DMS153 treated with DMSO at 0.1 percent for 48 hours (cell line): ENCODE results near the gene NRIP1.

Experiments
- DNase-seq: peaks from one replicate; lab custom pipeline; 2025; ENCODE audit not compliant: unreplicated experiment; lab: John Stamatoyannopoulos, UW

The NRIP1 gene, protein sequence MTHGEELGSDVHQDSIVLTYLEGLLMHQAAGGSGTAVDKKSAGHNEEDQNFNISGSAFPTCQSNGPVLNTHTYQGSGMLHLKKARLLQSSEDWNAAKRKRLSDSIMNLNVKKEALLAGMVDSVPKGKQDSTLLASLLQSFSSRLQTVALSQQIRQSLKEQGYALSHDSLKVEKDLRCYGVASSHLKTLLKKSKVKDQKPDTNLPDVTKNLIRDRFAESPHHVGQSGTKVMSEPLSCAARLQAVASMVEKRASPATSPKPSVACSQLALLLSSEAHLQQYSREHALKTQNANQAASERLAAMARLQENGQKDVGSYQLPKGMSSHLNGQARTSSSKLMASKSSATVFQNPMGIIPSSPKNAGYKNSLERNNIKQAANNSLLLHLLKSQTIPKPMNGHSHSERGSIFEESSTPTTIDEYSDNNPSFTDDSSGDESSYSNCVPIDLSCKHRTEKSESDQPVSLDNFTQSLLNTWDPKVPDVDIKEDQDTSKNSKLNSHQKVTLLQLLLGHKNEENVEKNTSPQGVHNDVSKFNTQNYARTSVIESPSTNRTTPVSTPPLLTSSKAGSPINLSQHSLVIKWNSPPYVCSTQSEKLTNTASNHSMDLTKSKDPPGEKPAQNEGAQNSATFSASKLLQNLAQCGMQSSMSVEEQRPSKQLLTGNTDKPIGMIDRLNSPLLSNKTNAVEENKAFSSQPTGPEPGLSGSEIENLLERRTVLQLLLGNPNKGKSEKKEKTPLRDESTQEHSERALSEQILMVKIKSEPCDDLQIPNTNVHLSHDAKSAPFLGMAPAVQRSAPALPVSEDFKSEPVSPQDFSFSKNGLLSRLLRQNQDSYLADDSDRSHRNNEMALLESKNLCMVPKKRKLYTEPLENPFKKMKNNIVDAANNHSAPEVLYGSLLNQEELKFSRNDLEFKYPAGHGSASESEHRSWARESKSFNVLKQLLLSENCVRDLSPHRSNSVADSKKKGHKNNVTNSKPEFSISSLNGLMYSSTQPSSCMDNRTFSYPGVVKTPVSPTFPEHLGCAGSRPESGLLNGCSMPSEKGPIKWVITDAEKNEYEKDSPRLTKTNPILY (N-terminal part only)

DNA sequence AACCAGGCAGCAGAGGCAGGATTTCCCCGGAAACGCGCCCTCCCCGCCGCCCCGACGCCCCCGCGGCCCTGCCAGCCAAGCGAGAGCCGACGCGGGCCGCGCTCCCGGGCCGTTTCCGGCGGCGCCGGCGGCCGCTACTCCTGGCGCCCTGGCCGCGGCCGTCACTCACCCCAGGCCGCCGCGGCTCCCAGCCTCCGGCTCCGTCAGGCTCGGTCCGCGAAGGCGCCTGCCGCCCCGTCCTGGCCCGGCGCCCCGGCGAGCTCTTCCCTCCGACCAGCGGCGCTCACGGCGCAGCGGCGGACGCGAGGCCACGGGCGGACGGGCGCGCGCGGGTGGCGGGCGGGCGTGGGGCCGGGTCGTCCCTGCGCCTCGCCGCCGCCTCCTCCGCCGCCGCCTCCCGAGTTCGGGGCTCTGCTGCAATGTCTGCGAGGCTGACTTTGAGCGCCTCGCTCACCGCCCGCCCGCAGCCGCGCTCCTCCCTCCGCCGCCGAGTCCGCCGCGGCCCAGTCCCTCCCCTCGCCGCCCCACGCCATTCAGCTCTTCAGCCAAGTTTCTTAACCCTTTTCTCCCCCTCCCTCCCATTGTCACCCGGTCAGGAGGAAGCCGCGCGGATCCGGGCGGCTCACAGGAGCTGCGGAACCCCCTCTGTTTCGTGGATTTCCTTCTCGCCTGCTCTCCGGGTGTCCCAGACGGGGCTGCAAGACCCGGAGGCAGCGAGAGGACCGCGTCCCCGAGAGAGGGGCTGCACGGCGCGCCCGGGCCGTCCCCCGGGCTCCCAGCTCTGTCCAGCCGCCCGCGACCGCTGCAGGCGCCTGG is at the start of gene NRIP1:
TSS of gene NRIP1 (minus strand) at position 425 of the 816 bp plus-strand sequence. CDS start 96,808 bp downstream, outside the sequence.
- no peak for DNase-seq

DNA sequence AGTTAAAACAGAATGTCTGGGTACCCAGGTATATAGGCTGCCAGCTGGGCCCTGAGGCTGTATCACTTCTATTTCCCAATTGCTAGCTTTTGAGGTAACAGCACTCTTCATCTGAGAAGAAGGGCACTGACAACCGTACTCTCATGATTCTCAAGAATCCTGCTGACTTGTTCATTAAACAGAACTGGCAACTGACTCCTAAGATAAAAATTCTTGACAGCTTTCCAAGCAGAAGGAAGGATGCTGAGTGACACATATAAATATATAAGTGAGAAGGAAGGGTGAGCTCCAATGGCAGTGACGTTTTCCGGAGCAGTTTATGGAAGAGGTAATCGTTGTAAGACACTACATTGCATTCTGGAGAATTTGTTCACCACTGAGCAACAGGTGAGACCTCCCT is 48.1 kb upstream of the NRIP1 start:
- no peak for DNase-seq

DNA sequence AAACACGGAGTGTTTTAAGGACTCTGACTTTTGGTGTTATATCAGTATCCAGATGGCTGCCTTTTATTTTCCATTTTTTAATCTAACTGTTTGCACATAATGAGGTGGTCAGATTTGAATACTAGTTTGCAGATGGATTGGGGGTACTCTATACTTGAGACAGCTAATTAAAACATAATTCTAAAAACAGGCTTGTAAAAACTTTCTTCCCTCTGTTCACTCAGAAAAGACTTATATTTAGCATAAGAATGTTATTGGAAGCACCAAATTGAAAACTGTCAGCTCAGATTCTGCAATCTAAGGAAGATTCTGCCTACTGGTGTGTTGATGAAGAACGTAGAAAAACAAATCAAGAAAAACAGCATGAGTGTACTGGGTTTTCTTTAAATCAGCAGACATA is 44.0 kb upstream of the NRIP1 start:
- DNase-seq, result no peak

DNA sequence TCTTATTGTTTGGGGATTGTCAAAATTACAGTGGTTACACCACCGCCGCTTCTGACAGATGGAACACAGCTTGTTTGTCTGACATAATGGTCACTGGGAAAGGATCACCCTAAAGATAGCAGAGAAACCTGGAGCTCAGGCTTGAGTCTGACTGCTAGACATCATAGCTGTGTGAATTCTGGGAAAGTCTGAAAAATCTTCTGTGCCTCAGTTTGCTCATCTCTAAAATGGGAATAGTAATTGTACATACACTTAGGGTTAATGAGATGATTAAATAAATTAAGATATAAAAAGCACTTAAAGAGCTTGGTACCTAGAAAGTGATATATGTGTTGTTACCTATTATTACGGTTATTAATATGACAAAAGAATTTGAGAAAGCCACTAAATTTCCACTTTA is 39.7 kb upstream of the NRIP1 start:
- DNase-seq, result no peak

DNA sequence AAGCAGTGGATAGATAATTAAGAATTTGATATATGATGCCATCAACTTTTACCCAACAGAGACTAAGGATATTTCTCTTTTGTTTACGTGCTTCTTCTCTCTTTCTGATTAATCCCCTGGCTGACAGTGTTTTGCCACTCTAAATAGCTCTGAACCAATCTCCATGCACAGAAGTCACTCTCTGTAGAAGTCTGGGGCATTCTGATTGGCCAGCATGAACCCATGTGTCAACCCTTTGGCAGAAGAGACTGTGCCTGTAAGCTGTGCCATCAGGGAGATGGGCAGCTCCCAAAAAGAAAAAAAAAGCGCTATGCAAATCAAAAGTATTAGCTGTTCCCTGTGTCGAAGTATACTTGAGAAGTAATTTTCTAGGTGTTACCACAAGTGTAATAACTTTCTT is 34.1 kb upstream of the NRIP1 start:
- DNase-seq, result no peak

DNA sequence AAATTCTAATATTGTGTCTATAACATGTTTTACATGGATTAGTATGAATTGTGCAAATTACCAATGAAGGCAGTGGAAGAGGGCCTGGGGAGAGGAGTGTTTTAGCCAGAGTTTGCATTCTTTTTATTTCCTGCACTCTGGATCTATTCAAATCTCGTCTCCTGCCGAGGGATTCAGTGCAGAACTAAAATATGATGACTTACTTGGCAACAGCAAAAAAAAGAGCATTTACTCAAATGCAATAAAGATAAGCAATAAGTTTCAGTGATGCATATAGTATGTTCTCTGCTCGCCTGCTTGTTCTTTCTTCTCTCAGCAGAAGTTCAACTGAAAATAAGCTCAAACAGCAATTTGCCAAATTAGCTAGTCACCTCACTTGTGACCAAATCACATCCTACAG is 33.4 kb upstream of the NRIP1 start:
- no peak for DNase-seq

DNA sequence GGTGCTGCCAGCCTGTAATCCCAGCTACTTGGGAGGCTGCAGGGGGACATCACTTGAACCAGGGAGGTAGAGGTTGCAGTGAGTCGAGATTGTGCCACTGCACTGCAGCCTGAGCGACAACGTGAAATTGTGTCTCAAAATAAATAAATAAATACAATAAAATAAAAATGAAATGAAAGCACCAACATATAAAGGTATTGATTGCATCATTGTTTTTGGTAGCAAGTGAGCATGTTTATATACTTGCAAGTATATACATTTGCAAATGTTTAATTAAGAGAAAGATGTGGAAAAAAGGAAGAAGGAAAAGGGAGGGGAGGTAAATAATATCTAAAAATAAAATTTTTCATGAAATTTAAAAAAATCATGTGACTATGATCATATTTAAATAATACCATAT is 32.8 kb upstream of the NRIP1 start:
- DNase-seq, result no peak

DNA sequence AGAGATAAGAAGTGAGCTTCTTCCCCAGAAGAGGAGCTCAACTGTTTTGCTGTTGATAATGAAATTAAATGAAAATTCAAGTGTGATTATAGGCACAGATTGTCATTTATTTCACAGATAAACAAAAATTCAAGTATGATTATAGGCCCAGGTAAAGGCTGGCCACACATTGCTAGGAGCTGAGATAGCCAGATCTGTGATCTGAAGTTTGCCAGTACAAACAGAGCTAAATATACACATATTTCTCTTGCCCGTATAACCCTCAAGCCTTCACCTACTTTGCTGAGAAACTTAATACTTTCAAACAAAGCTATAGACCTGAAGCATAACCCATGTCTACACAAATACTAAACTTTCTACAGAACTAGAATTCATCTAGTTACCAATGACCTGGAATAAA is 31.3 kb upstream of the NRIP1 start:
- no peak for DNase-seq

DNA sequence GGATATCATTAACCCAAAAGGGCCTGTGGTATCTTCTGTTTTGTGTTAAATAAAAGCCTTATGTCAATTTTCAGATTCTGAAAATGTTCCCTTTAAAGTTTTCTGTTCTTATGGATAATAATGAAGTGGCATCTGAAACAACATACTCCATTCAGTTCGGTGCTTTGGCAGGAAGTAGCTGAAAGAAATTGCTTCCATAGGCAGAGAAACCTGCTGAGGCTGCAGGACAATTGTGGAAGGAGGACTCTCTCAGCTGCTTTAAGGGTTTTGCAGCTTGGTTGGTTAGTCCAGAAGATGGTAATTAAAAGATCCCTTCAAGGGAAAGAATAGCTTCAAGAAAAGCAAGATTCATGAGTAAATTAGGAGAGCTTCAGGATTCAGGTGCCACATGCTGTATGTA is 30.5 kb upstream of the NRIP1 start:
- DNase-seq, result no peak

DNA sequence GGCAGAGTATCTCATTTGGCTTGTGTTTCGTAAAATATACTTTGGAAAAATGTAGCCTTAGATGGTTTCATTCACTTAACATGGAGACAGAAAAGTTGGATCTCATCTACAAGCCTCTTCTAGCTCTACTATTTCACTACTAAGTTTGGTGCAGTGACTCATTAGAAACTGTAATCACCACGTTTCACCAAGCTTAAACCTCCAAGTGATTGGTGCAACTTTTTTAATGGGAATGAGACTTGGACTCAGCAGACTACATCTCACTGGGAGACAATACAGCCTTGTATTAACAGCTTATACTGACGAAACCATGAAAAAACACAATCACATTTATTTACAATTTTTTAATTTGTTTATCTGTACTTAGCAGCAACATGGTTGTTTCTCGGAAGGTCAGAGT is 29.9 kb upstream of the NRIP1 start:
- no peak for DNase-seq

DNA sequence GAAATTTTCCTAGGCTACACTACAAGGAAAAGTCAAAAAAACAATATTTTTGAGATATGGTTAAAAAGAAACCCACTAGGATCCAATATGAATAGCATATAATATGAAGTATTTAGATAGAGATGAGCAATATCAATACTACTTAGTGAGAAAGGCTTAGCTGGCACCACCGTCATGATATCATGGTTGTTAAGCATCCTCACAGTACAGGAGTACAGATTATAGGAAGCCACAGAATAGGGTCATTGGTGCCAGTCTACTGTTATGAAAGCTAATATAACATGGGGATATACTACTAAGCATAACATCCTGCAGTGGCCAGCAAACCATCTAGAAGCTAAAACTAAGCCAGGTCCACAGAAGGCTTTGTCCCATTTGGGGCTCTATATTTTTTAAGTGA is 28.4 kb upstream of the NRIP1 start:
- DNase-seq, result no peak

DNA sequence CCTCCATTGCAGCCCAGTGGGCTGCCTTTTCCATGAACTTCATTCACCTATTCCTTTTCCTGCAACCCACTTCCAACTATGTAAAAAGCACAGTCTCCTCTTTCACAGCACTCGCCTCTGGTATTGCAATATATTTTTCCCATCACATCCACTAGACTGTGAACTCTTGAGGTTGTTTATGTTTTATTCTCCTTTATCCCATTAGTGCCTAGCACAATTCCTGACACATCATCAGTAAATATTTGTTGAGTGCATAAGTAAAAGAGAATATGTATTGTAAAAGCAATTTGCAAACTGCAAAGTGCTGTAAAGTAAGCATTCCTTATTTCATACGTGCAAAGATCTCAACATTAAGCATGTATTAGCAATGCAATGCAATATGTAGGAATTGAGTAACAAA is 27.9 kb upstream of the NRIP1 start:
- no peak for DNase-seq

DNA sequence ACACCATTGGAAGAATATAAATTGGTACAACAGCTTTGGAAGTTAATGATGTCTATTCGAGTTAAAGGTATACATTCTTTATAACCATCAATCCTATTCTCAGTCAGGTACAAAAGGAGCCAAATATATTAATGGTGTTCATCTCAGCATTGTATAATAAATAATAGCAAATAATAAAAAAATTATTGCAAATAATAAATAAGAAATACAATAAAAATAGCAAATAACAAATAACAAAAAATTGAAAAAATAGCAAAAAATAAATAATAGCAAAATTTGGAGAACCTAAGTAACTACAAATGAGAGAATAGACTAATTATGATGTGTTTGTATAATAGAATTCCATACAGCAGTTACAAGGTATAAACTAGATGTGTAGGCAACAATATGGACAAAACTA is 25.6 kb upstream of the NRIP1 start:
- DNase-seq, result no peak

DNA sequence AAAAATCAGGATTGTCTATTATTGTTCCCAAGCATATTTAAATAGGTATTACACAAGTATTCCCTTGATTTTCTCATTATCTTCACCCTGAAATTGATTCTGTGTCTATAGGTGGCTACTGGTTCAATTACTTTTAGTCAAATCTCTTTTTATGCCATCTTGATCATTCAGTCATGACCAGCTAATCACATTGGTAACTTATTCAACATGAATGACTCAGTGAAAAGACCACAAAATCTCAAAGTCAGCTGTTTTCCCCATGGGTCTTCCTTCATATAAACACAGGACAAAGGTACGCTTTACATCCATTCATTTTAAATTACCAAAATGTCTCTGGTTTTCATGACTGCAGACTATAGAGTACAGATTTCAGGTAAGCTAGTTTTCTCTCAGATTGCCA is 23.7 kb upstream of the NRIP1 start:
- DNase-seq, result no peak

DNA sequence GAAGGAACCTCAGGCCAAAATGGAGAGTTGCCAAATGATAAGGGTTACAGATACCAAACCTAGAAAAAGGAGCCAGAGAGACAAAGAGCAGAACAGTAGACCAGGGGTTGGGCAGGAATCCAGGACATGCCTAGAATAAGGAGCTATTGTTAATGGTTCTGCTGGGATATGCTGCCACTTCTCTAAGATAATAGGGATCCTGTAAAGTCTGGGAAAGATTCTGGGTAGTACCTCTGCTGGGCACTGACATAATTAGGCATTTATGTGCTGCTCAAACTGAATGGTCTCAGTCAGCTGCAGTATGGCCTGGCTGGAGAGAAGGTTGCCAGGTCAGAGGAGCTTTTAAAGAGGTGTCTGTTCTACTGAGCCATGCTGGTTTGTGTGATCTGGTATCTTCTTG is 19.9 kb upstream of the NRIP1 start:
- no peak for DNase-seq

DNA sequence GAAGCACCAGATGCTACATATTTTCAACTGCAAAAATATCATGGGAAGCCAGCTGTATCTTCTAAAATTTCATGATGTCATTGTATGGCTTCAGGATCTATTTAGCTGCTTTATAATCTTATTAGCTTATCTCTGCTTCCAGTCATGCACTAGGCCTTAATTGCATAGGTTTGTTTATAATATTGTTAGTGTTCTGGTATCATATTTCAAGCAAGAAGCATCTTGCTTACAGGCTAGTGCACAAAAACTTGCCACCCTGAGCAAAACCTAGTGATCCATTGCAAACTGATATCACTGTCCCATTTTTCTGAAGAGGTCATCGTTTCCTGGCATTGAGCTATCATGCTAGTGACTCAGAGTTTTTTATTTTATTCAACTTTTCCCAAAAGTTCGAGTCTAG is 15.7 kb upstream of the NRIP1 start:
- DNase-seq, result no peak

DNA sequence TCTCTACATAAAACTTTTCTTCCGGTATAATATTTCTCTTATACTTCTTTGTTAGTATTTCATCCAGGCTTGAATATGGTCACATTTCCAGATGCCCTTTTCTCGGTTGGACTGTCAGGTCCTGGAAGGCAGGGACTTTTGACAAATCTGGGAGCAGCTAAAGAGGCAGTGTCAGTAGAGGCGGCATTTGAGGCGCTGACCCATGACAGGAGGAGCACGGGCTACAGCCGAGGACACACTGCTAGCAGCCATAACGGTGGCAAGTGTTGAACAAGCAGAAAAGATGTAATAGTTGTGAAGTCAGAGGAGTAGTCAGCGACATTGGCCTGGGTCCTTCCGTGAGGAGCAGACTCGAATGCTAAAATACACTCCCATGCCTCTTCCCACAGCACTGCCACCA is 14.5 kb upstream of the NRIP1 start:
- no peak for DNase-seq

DNA sequence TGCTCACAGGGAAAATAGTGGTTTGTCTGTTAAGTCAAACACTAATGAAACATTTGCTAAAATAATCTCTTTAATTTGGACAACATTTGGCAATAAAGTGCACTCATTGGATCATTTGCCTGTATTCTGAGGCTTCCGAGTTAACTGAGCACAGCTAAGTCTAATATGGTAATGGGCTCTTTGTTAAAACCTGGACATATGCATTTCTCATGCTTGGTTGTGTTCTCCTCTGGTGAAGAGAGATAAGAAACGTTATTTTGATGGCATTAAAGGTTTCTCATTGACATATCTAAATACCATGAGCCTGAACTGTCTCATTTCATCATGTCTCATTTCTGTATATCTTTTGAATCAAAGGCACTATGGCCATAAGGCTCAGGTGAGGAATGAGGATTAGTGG is 13.4 kb upstream of the NRIP1 start:
- no peak for DNase-seq

DNA sequence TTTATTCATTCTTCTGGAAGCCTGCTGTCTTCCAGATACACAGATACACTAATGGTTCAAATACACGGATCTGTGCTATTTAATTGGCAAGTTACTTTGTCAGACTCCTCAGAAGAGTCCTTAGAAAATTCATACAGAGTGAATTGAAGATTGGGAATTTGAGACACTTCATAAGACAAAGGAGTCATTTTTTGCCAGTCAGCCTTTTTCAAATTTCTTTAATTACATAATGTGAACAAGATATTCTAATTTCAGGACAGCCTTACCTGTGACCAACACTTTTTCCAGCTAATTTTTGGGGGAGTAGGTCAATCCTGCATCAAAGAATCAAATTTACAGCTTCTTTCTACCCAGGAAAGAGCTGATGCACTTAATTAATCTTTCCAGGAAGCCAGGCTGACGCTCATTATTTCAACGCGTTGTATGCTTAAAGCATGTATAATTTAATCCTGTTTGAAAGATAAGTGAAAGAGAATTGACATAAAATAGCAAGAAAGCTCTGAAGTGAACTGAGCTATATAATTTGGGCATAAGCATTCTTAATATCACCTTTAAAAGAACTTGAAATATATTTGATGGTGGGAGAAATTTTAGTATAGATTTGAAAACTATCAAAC is 12.8 kb upstream of the NRIP1 start:
- no peak for DNase-seq

DNA sequence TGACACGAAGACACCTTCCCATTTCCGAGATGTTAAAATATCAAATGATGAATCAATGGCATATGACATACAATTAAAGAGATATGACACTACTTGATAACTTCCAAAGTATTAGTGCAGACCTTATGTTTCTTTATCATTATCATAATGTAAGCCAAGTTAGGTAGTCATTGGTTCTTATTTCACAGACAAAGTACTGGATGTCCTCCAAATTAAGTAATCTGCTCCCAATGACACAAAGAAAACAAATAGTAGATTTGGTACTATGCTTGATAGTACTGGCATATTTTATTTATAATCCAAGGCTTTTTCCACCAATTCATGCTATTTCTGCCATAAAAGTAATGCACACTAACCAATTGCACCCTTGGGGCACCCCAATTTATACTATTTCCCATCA is 11.9 kb upstream of the NRIP1 start:
- no peak for DNase-seq

DNA sequence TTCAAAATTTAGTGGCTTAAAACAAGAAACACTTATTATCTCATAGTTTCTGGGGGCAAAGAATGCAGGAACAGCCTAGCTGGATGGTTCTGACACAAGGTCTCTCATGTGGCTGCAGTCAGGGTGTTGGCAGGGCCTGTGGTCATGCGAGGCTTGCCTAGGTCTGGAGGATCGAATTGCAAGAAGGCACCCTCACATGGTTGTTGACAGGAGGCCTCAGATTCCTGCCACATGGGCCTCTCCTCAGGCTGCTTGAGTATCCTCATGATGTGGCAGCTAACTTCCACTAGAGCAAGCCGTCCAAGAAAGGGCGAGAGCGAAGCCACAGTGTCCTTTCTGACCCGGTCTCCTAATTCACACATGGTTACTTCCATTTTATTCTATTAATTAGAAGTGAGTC is 6.2 kb upstream of the NRIP1 start:
- DNase-seq, result no peak
